Aorta (tissue), 5 donors: Measurements from ENCODE around the gene IGSF9B. TPM values are rescaled to one million over a fixed set of nuclear protein-coding genes. Genes with fewer than 3 reads are reported as not detected.

Source experiments
- ATAC-seq: fragments of 200-7000 bp; cut with Tn5 transposase; one replicate; pipeline ENCODE4 v1.9.1; 2022; ENCODE audit warnings: moderate library complexity; ENCODE audit not compliant: low FRiP score
- DNase-seq, 2 donors: peaks; one replicate each; pipeline ENCODE4 v3.0.0-alpha.2; 2020
- H3K27ac ChIP-seq, 2 donors: one replicate each; pipeline ENCODE4 v1.5.1; 2013; ENCODE audit warnings: low read length in 2 of 2, mild to moderate bottlenecking in 2 of 2, moderate library complexity in 2 of 2, control low read depth in 1 of 2, inconsistent platforms in 1 of 2, low read depth in 1 of 2
- H3K27me3 ChIP-seq, 2 donors: one replicate each; pipeline ENCODE4 v1.6.1; 2013; ENCODE audit warnings: control low read depth in 1 of 2, low read length in 1 of 2, mild to moderate bottlenecking in 1 of 2, moderate library complexity in 1 of 2; ENCODE audit not compliant: insufficient read depth in 2 of 2, control insufficient read depth in 1 of 2
- H3K36me3 ChIP-seq, 2 donors: one replicate each; pipeline ENCODE4 v1.6.1; 2013; ENCODE audit warnings: control low read depth in 1 of 2, low read length in 1 of 2, mild to moderate bottlenecking in 1 of 2; ENCODE audit not compliant: insufficient read depth in 2 of 2, control insufficient read depth in 1 of 2
- H3K4me1 ChIP-seq, 2 donors: one replicate each; pipeline ENCODE4 v1.6.1; 2013; ENCODE audit warnings: low read length in 2 of 2, control low read depth in 1 of 2, mild to moderate bottlenecking in 1 of 2, moderate library complexity in 1 of 2; ENCODE audit not compliant: insufficient read depth in 2 of 2, control insufficient read depth in 1 of 2
- H3K4me3 ChIP-seq, 2 donors: one replicate each; pipeline ENCODE4 v1.5.1; 2013; ENCODE audit warnings: low read length in 2 of 2, control low read depth in 1 of 2, mild to moderate bottlenecking in 1 of 2
- H3K9me3 ChIP-seq: one replicate; pipeline ENCODE4 v1.6.1; 2013; ENCODE audit warnings: mild to moderate bottlenecking, low read length; ENCODE audit not compliant: control insufficient read depth
- WGBS, 2 donors: extraction: QIAGEN DNeasy Blood & Tissue Kit; methylation state at CpG; one replicate each; pipeline ENCODE4 v1.1.7; 2013; 5-methylcytosine and 5-hydroxymethylcytosine counted together
- intact Hi-C, 2 donors: fragments of 100-400 bp; cut with DNase I; formaldehyde crosslinking; loops; one replicate each; pipeline versions ENCODE4 v1.14.2 to v1.15.0; 2022
- polyA plus RNA-seq, 2 donors: library from polyadenylated mRNA; stranded (reverse); fragments of 200-250 nt; gene quantifications; one replicate each; pipeline ENCODE4 v1.2.3, GENCODE V29; 2013
- total RNA-seq, 2 donors: library from RNA; stranded (reverse); fragmentation: NEBNext Ultra II Directional; extraction: Animal tissue kit (Norgen Biotek cat#: 25700); gene quantifications; one replicate each; pipeline ENCODE4 v1.2.1, GENCODE V29; 2021
- donor health status: healthy with polysubstance abuse.
- donor health status: Bipolar disorder and iron deficiency.
- donor health status: DM: no; HTN: no; CAD: no.
- donor health status: DM: no; HTN: no; CAD: no.
- donor health status: DM: yes; HTN: yes; CAD: no.

Gene IGSF9B
- total and polyA plus RNA-seq, 4 donors, result 6.5 to 93.9 (median 44.7) TPM

DNA sequence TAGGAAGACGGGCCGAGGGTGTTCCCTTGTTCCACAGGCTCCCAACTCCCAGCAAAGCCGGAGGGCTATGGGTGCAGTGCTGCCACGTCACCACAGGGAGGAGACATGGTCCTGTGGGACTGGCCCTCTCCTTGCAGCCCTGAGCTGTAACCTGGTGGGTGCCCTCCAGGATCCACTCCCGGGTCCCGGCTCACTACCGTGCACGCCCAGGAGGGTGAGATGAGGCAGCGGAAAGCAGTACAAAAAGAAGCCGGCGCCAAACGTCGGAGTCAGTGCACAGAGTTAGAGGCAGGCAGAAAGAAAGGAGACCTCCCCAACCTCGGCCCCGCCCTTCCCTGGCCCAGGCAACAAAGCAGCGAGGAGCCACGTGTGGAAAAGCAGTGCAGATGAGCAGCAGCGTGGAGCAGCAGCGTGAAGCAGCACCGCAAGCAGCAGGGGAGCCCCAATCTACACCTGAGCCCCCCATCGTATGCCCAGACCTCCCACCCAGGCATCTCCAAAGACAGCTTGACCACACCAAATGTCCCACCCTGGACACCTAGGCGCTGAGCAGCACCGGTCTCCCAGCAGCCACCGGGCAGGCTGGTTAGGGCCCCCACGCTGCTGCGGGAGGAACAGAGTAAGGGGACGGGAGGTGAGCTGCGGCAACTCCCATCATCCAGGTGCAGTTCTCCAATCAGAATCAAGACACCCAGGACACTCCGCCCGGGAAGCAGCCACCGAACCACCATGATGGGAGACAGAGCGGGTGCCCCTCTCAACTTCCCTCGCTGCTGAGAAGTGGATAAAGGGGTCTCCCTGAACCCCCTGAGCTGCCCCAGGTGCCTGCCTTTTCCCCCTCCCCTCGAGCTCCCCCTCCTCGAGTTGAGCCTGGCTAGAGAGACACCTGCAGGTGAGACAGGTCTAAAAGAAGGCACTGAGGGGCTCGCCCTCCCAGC is 28.8 kb downstream of the IGSF9B start:
- Histone ChIP-seq H3K4me3 (no peak overlapping the region), H3K27ac (no peak overlapping the region)
- ATAC-seq, result peak; percentile 73

DNA sequence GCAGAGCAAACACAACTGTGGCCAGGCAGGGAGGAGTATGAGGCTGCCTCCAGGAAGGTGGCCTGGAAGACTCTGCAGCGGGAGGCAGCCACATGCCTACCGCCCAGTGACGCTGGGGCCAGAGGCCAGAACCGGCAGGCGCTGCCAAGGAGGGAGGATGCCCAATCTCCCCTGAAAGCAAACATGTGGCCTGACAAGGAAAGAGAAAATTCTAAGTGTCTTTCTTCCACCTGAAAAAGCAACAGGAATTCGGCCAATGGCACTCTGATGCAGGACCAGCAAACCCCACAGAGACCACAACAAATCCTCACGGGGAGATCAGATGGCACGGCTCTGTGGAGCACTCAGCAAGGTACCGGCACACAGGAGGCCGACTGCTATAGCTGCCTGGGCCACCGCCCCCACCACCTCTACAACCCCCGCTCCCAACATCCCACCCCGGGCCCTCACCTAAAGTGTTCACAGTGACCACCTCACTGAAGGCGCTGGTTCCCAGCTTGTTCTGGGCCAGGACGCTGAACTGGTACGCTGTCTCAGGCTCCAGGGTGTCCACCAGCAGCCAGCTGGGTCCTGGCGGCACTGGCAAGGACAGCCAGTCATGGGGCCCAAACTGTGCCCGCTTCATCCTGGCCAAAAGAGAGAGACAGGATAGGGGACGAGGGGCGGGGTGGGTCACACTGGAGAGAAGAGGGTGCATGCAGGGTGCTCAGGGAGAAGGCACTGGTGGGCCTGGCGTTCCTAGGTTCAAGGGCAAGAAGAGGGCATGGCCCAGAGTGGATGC is 30.1 kb downstream of the IGSF9B start:
- H3K36me3 ChIP-seq, result peaks cover 0 to 6% of the 10 kb centered on the region in 2 donors
- ATAC-seq (no peak), DNase-seq (no peak)
- no peaks in the 10 kb centered on the region for H3K9me3 ChIP-seq
- no peak overlapping the region for H3K4me3 ChIP-seq
- 90 to 91% methylated on average over 21 of the region's 21 CpGs for WGBS, 2 donors
- H3K27ac ChIP-seq, result no peak overlapping the region
- no peaks in the 10 kb centered on the region for H3K27me3 ChIP-seq
- intact Hi-C loops, result loop anchor here (2.0 to 10.0 kb wide), 4 partner anchors 118 to 328 kb away; partner anchors contain the start of genes ACAD8 (in 1 of the 2) and THYN1 (in 1 of the 2)
- no peaks in the 10 kb centered on the region for H3K4me1 ChIP-seq

More for the DNA sequence above, 28.8 kb downstream of the IGSF9B start:
- Histone ChIP-seq H3K9me3 (no peaks in the 10 kb centered on the region), H3K4me1 (no peaks in the 10 kb centered on the region), H3K27me3 (no peaks in the 10 kb centered on the region), H3K36me3 (peaks cover 0 to 4% of the 10 kb centered on the region in 2 donors)
- intact Hi-C loops, result loop anchor here (2.0 to 10.0 kb wide), 5 partner anchors 117 to 327 kb away; partner anchors contain the start of genes ACAD8 (in 1 of the 2) and THYN1 (in 1 of the 2)
- 41 to 43% methylated on average over 35 to 36 of the region's 36 CpGs for WGBS, 2 donors
- peak in 1 of 2 donors; percentile 72 for DNase-seq

DNA sequence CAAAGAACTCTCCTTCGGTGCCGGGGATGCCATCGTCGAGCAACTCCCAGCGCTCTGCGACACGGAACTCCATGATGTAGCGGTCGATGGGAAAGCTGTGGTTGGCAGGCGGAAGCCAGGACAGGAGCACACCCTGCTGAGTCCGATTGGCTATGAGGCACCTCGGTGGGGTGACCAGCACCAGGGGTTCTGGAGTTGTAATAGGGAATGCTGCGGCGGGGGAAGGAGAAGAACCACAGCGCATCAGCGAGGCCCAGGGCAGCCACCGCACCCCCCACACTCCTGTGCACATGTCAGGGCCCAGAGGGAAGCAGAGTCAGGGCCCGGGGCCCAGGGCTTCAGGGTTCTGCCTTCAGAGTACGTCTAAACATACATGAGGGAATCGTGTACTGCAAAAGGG is 31.0 kb downstream of the IGSF9B start:
- 93 to 94% methylated on average over 20 of the region's 20 CpGs for WGBS, 2 donors
- Histone ChIP-seq H3K36me3 (peaks cover 0 to 6% of the 10 kb centered on the region in 2 donors), H3K9me3 (no peaks in the 10 kb centered on the region), H3K27ac (no peak overlapping the region), H3K4me3 (no peak overlapping the region), H3K27me3 (no peaks in the 10 kb centered on the region), H3K4me1 (no peaks in the 10 kb centered on the region)
- ATAC-seq (no peak), DNase-seq (no peak)
- intact Hi-C loops, result loop anchor here (2.0 to 10.0 kb wide), 4 partner anchors 119 to 329 kb away; partner anchors contain the start of genes ACAD8 (in 1 of the 2) and THYN1 (in 1 of the 2)

DNA sequence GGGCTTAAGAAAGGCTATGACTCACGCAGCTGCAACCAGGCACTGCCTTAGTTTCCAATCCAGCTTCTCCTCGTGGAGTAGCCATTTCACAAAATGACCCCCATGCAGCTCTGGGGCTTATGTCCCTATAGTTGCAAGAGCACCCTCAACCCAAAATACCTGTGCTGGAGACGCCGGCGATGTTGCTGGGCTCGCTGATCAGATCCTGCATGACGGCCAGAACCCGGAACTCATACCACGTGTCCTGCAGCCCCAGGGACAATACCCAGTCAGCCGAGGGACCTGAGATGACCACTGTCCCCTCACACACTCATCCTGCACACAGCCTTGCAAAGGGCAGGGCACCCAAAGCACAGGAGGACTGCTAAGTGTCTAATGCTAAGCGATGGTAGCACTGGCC is 32.1 kb downstream of the IGSF9B start:
- Histone ChIP-seq H3K27me3 (no peaks in the 10 kb centered on the region), H3K36me3 (peaks cover 3 to 6% of the 10 kb centered on the region in 2 donors), H3K4me1 (no peaks in the 10 kb centered on the region), H3K9me3 (no peaks in the 10 kb centered on the region), H3K4me3 (no peak overlapping the region), H3K27ac (no peak overlapping the region)
- WGBS, 2 donors, result 95 to 96% methylated on average over 11 of the region's 11 CpGs
- intact Hi-C loops, result loop anchor here (5.0 to 10.0 kb wide), 3 partner anchors 218 to 330 kb away; partner anchors contain the start of genes ACAD8 (in 1 of the 2) and THYN1 (in 1 of the 2)
- DNase-seq, result no peak
- ATAC-seq, result no peak

DNA sequence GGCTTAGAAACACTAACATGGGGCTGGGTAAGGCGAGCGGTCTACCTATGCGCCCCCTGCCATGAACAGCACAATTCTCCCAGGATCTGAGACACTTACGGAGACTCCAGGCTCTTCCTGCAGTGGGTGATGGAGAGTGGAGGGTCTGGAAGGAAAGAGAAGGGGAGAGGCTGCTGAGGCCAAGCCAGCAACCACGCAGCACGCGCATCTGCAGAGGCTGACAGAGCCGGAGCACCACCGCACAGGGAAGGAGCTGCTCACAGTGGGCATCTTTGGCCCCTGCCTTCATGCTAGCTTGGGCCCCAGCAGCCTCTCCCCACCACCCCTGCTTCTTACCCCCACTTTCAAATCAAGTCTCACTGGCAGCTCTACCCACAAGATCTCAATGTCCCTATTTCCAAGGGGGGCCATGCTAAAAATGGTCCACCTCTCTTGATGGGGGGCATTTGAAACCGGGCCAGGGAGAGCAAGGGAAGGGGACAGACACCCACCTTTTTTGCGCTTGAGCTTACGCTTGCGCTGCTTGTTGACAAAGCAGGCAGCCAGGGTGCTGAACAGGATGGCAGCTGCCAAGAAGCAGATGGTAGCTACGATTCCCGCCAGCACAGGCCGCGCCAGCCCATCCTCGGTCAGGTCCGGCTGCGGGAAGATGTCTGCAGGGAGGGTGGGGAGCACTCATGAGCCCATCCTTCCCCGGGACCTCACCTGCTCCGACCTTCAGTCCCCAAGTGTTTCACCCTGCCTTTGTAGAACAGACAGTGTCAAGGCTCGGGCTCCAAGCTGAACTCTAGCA is 34.5 kb downstream of the IGSF9B start:
- Histone ChIP-seq H3K9me3 (no peaks in the 10 kb centered on the region), H3K4me3 (no peak overlapping the region), H3K36me3 (peaks cover 4 to 5% of the 10 kb centered on the region in 2 donors), H3K27ac (no peak overlapping the region), H3K27me3 (no peaks in the 10 kb centered on the region), H3K4me1 (no peaks in the 10 kb centered on the region)
- ATAC-seq (no peak), DNase-seq (no peak)
- intact Hi-C loops, result loop anchor here in 1 of 2 donors (10.0 kb wide), 2 partner anchors 223 to 333 kb away; partner anchors contain the start of genes ACAD8 and THYN1
- WGBS, 2 donors, result 95% methylated on average over 23 of the region's 23 CpGs

DNA sequence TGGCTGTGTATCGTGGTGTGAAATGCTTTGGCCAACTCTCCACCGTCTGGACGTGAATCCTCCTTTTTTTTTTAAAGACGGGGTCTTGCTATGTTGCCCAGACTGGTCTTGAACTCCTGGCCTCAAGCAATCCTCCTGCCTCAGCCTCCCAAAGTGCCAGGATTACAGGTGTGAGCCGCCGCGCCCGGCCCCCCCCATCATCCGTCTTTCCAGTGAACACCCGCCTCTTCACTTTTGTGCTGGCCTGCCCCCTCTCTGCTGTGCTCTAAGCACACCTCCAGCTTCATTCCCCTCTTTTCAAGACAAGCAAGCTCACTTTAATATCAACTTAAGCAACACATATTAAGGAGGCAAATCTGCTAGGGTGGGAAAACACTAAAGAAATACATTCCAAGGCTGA is 35.3 kb downstream of the IGSF9B start:
- 92 to 93% methylated on average over 10 of the region's 10 CpGs for WGBS, 2 donors
- Histone ChIP-seq H3K9me3 (no peaks in the 10 kb centered on the region), H3K27ac (no peak overlapping the region), H3K4me3 (no peak overlapping the region), H3K27me3 (no peaks in the 10 kb centered on the region), H3K4me1 (no peaks in the 10 kb centered on the region), H3K36me3 (peaks cover 4 to 5% of the 10 kb centered on the region in 2 donors)
- DNase-seq, result no peak
- intact Hi-C loops, result loop anchor here in 1 of 2 donors (10.0 kb wide), 2 partner anchors 223 to 333 kb away; partner anchors contain the start of genes ACAD8 and THYN1
- ATAC-seq, result no peak

DNA sequence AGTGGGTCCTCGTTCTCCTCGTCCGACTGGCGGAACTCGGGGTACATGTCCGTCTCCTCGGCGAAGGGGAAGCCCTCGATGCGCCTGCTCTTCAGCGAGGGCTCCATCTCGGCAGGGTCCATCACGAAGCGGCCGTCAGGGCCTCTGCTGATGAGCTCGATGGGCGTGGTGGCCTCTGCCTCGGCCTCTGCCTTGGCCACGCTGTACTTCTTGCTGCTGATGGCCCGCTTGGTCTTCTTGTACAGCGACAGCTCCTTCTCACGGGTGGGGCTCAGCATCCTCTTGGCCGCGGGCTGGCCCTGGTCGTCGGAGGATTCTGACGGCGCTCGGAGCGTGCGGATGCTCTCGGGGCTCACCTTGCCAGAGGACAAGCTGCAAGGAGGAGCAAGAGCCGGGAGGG is 35.7 kb downstream of the IGSF9B start:
- Histone ChIP-seq H3K27ac (no peak overlapping the region), H3K4me1 (no peaks in the 10 kb centered on the region), H3K9me3 (no peaks in the 10 kb centered on the region), H3K36me3 (peaks cover 4 to 5% of the 10 kb centered on the region in 2 donors), H3K27me3 (no peaks in the 10 kb centered on the region), H3K4me3 (no peak overlapping the region)
- 94 to 95% methylated on average over 33 of the region's 33 CpGs for WGBS, 2 donors
- ATAC-seq (no peak), DNase-seq (no peak)
- intact Hi-C loops, result loop anchor here in 1 of 2 donors (10.0 kb wide), 2 partner anchors 224 to 334 kb away; partner anchors contain the start of genes ACAD8 and THYN1
